OCI-LY3 (cell line): ENCODE results near the gene DGCR6L.
"Not testable (repeated sequence)": the region's sequence is repeated elsewhere in the genome, so short reads cannot be mapped to it uniquely, and the experiment has no call there.

Source experiments
- EZH2phosphoT487 ChIP-seq: fragments of 200-600 bp; shearing (Covaris generic); IDR thresholded peaks from 2 replicates; pipeline ENCODE4 v1.6.1; 2018; ENCODE audit warnings: antibody characterized with exemption, mixed run types, low read depth
- TF ChIP-seq, protein P1 (sequence below): fragments of 200-600, 300-600 bp; sonication (generic); IDR thresholded peaks from 2 replicates; pipeline ENCODE4 v1.5.1; 2014; ENCODE audit warnings: antibody characterized with exemption, low read length, low read depth

DNA sequence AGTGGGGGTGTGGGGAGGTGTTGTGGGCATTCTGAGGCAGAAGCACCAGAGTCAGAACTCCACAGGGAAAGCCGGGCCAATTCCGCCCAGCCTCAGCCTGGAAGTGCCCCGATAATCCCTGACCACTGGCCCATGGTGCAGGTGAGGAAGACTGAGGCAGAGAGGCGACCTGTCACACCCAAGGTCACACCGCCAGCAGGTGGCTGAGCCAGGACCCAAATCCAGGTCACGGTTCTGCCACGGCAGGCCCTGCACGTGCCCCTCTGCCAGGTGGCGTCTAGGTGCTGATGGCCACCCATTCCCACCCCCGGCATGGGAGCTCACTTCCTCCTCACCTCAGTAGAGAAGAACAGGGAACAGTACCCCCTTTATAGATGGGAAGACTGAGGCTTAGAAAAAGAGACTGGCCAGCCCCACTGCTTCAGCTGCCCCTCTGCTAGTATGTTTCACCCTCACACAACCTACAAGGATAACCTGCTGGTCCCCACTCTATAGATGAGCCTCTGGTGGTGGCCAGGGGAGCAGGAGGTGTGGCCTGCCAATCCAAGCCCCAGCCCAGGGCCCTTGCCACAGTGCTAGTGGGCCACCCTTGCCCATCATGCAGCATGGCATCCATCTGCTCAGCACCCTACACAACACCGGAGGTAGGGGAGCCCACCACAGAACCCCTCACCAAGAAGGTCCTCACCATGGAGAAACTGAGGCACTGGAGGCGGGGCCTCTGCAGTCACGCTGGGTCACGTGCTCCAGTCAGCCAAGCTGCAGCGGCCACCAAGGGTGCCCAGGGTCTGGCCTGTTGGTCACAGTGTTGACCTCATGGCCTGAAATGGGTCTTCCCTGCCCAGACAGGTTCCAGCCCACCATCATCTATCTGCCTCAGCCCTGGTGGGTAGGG lies 53.8 kb downstream of the DGCR6L start:
- TF ChIP-seq, protein P1, sequence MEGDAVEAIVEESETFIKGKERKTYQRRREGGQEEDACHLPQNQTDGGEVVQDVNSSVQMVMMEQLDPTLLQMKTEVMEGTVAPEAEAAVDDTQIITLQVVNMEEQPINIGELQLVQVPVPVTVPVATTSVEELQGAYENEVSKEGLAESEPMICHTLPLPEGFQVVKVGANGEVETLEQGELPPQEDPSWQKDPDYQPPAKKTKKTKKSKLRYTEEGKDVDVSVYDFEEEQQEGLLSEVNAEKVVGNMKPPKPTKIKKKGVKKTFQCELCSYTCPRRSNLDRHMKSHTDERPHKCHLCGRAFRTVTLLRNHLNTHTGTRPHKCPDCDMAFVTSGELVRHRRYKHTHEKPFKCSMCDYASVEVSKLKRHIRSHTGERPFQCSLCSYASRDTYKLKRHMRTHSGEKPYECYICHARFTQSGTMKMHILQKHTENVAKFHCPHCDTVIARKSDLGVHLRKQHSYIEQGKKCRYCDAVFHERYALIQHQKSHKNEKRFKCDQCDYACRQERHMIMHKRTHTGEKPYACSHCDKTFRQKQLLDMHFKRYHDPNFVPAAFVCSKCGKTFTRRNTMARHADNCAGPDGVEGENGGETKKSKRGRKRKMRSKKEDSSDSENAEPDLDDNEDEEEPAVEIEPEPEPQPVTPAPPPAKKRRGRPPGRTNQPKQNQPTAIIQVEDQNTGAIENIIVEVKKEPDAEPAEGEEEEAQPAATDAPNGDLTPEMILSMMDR, result not testable (repeated sequence)
- TF ChIP-seq EZH2phosphoT487, result not testable (repeated sequence)
